ENCODE results near the gene SPATS2L. TPM values are rescaled to one million over a fixed set of nuclear protein-coding genes. Genes with fewer than 3 reads are reported as not detected.

The SPATS2L gene
- total and polyA plus RNA-seq, 2 experiments from 2014 or later: 118 to 154 TPM

- TF ChIP-seq ZNF462 (CRISPR knock-in tag; IDR thresholded peaks at IDR 0.05) (no peak), STAT1 (IDR thresholded peaks at IDR 0.05; ENCODE audit: unreplicated experiment) (no peak), REST (IDR thresholded peaks at IDR 0.05; ENCODE audit: unreplicated experiment) (no peak), EZH2 (IDR thresholded peaks at IDR 0.05; ENCODE audit: low read depth, unreplicated experiment) (no peak)
Measured at GRCh38 chr2:200456567-200456966, 150.1 kb downstream of the SPATS2L start (continued).

GRCh38 chr2:200459101-200459500 lies 152.6 kb downstream of the SPATS2L start:
- Histone ChIP-seq H3K9me2 (ENCODE audit: insufficient read depth) (no peaks in the 10 kb centered on the region), H3K36me3 (ENCODE audit: insufficient read depth) (peaks cover 23% of the 10 kb centered on the region), H3K27ac (ENCODE audit: low read depth) (no peak overlapping the region), H3K4me3 (no peak overlapping the region), H3K27me3 (ENCODE audit: insufficient read depth) (no peaks in the 10 kb centered on the region), H4K20me1 (replicated peaks; ENCODE audit: insufficient read depth) (no peaks in the 10 kb centered on the region), H3F3A (replicated peaks; ENCODE audit: low read depth) (no peaks in the 10 kb centered on the region), H3K4me2 (no peak overlapping the region), H2AFZ (no peak overlapping the region), H3K79me2 (replicated peaks; ENCODE audit: insufficient read depth) (no peaks in the 10 kb centered on the region; the same call in 1 of the 2 replicates), H3K4me1 (ENCODE audit: insufficient read depth) (no peaks in the 10 kb centered on the region)
- no peaks in the 10 kb centered on the region for H3K27me3 Mint-ChIP-seq (ENCODE audit: insufficient read depth, low read depth, poor library complexity)
- peaks cover 49% of the 10 kb centered on the region for H3K36me3 Mint-ChIP-seq (ENCODE audit: low read depth)
- no peak for ATAC-seq
- H3K27ac Mint-ChIP-seq: peak overlapping the region; percentile 35
- H3K9me3 Mint-ChIP-seq: no peaks in the 10 kb centered on the region
- H3K4me3 Mint-ChIP-seq: no peak overlapping the region
- DNase-seq (ENCODE audit: low spot score): no peak
- peaks cover 1% of the 10 kb centered on the region for H3K4me1 Mint-ChIP-seq
- no peak for TF ChIP-seq ETS1 (IDR thresholded peaks at IDR 0.05)

All from GM23338 (cell line).